GM18868 (cell line): ENCODE data around the gene GPR15LG.
"Not testable (repeated sequence)": the region's sequence is repeated elsewhere in the genome, so short reads cannot be mapped to it uniquely, and the experiment has no call there.

Experiments used
- ATAC-seq: cut with Tn5 transposase; IDR thresholded peaks from one replicate; pipeline ENCODE4 v1.9.1; 2021; ENCODE audit warnings: mild to moderate bottlenecking, moderate library complexity; ENCODE audit not compliant: unreplicated experiment

GPR15LG gene

GRCh38 chr10:84164442-84164841 lies 9.2 kb upstream of the GPR15LG start:
- no peak for ATAC-seq

GRCh38 chr10:84166620-84167288 lies 6.8 kb upstream of the GPR15LG start:
- peak; percentile 39 for ATAC-seq

GRCh38 chr10:84167289-84167653 lies 6.3 kb upstream of the GPR15LG start:
- ATAC-seq, result peak; percentile 5

- not testable (repeated sequence) for ATAC-seq
Measured at GRCh38 chr10:84168382-84168781, 5.2 kb upstream of the GPR15LG start.

- ATAC-seq, result not testable (repeated sequence)
Measured at GRCh38 chr10:84171237-84171636, 2.4 kb upstream of the GPR15LG start.

- peak; percentile 56 for ATAC-seq
Measured at GRCh38 chr10:84171700-84172466, 1.7 kb upstream of the GPR15LG start.

- ATAC-seq, result peak; percentile 61
Measured at GRCh38 chr10:84172467-84173356, 889 bp upstream of the GPR15LG start.

GRCh38 chr10:84175436-84175835 lies 1.8 kb downstream of the GPR15LG start:
- no peak for ATAC-seq

GRCh38 chr10:84176351-84176750 lies 2.8 kb downstream of the GPR15LG start:
- ATAC-seq, result no peak

GRCh38 chr10:84176836-84177474 lies 3.4 kb downstream of the GPR15LG start:
- no peak for ATAC-seq

GRCh38 chr10:84177541-84178141 lies 4.0 kb downstream of the GPR15LG start:
- ATAC-seq, result peak; percentile 42

GRCh38 chr10:84178160-84178609 lies 4.6 kb downstream of the GPR15LG start:
- ATAC-seq, result no peak

GRCh38 chr10:84179059-84179710 lies 5.6 kb downstream of the GPR15LG start:
- ATAC-seq, result peak; percentile 85

GRCh38 chr10:84180386-84180785 lies 6.8 kb downstream of the GPR15LG start:
- ATAC-seq, result not testable (repeated sequence)

- no peak for ATAC-seq
Measured at GRCh38 chr10:84181631-84182030, 8.0 kb downstream of the GPR15LG start.

- ATAC-seq, result peak; percentile 42
Measured at GRCh38 chr10:84184517-84184916, 10.9 kb downstream of the GPR15LG start.

GRCh38 chr10:84185526-84186175 lies 12.1 kb downstream of the GPR15LG start:
- ATAC-seq, result no peak

- no peak for ATAC-seq
Measured at GRCh38 chr10:84188815-84189214, 15.2 kb downstream of the GPR15LG start.

GRCh38 chr10:84190621-84191020 lies 17.0 kb downstream of the GPR15LG start:
- no peak for ATAC-seq
